ENCODE measurements around the gene KCTD21.

DNA sequence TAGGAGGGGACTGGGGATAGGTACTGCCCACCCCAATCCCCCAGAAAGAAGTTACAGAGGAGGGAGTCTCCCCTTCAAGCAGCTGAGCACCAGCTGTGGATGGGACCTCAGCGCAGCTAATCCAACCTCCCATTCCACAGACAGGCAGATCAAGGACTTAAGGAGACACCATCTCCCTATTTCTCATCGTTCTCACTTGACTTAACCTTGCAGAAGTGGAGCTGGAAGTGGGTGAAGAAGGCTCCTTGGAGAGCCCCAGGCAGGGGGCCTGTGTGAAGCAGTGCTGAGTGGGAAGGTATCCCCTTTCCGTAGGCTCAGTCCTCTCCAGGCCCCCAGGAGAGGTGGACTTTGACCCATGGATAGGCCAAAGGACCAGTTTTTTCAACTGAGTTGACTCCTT, 27.6 kb upstream of the KCTD21 start:
- no peak for TF ChIP-seq CEBPB (IDR thresholded peaks at IDR 0.05; ENCODE audit: borderline replicate concordance in 1 of 2, low read depth in 2 of 2, low read length in 2 of 2)
- TF ChIP-seq GABPA (IDR thresholded peaks at IDR 0.05; ENCODE audit: low read depth): no peak
- TF ChIP-seq, protein P1, sequence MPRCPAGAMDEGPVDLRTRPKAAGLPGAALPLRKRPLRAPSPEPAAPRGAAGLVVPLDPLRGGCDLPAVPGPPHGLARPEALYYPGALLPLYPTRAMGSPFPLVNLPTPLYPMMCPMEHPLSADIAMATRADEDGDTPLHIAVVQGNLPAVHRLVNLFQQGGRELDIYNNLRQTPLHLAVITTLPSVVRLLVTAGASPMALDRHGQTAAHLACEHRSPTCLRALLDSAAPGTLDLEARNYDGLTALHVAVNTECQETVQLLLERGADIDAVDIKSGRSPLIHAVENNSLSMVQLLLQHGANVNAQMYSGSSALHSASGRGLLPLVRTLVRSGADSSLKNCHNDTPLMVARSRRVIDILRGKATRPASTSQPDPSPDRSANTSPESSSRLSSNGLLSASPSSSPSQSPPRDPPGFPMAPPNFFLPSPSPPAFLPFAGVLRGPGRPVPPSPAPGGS (IDR thresholded peaks at IDR 0.05; ENCODE audit: borderline replicate concordance, insufficient read depth, low read depth, low read length, poor library complexity, severe bottlenecking): no peak
- no peak for TF ChIP-seq NR2F1 (conservative IDR thresholded peaks at IDR 0.05)
- TF ChIP-seq, protein P2, sequence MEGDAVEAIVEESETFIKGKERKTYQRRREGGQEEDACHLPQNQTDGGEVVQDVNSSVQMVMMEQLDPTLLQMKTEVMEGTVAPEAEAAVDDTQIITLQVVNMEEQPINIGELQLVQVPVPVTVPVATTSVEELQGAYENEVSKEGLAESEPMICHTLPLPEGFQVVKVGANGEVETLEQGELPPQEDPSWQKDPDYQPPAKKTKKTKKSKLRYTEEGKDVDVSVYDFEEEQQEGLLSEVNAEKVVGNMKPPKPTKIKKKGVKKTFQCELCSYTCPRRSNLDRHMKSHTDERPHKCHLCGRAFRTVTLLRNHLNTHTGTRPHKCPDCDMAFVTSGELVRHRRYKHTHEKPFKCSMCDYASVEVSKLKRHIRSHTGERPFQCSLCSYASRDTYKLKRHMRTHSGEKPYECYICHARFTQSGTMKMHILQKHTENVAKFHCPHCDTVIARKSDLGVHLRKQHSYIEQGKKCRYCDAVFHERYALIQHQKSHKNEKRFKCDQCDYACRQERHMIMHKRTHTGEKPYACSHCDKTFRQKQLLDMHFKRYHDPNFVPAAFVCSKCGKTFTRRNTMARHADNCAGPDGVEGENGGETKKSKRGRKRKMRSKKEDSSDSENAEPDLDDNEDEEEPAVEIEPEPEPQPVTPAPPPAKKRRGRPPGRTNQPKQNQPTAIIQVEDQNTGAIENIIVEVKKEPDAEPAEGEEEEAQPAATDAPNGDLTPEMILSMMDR (IDR thresholded peaks at IDR 0.05 in 2 of 3, conservative IDR thresholded peaks at IDR 0.05 in 1 of 3; ENCODE audit: control insufficient read depth in 2 of 3, extremely low read depth in 1 of 3, insufficient read depth in 1 of 3, low read depth in 3 of 3, low read length in 3 of 3): no peak

Measured in GM12878 (cell line).